Measurements from ENCODE around the gene U2AF1L4. TPM values are rescaled to one million over a fixed set of nuclear protein-coding genes. Genes with fewer than 3 reads are reported as not detected.

Gene U2AF1L4
- total and polyA plus RNA-seq, 2 donors (not counting 3 experiments of a cell fraction or from before 2014, with no cell fraction given): 5.6 to 13.5 TPM

GRCh38 chr19:35734889-35735288 is 10.3 kb downstream of the U2AF1L4 start:
- dilution Hi-C loops (cut with MboI; ENCODE audit: extremely low pct_ligation_motif_present, low sequenced_read_pairs): no loop called here
- H3K9ac ChIP-seq (replicated peaks; ENCODE audit: extremely low read depth, insufficient read depth, low read length): no peak overlapping the region
- no peaks in the 10 kb centered on the region for H3K79me2 ChIP-seq (ENCODE audit: control insufficient read depth, insufficient read depth, low read length)
- no peak overlapping the region for H3K4me2 ChIP-seq (ENCODE audit: insufficient read depth, low read length)
- no peaks in the 10 kb centered on the region for H3K9me3 ChIP-seq (replicated peaks; ENCODE audit: control insufficient read depth, insufficient read depth, low read length)
- intact Hi-C loops (cut with micrococcal nuclease): no loop called here
- no peak overlapping the region for H3K27ac ChIP-seq (ENCODE audit: insufficient read depth, low read depth, low read length)
- no peak overlapping the region for H3K4me3 ChIP-seq (replicated peaks in 1 of 3; ENCODE audit: insufficient read depth in 1 of 3, low read depth in 1 of 3, low read length in 3 of 3)
- BruUV-seq (replicated peaks): no TSS peak
- CTCF ChIA-PET: no interaction called here
- H3K4me1 ChIP-seq (ENCODE audit: control insufficient read depth, extremely low read depth, insufficient read depth, low read length): peaks cover 2% of the 10 kb centered on the region
- TF ChIP-seq POLR2AphosphoS5 (IDR thresholded peaks at IDR 0.05; ENCODE audit: insufficient read depth, low read depth, low read length): no peak
- no peaks in the 10 kb centered on the region for H3K27me3 ChIP-seq (ENCODE audit: control insufficient read depth in 2 of 2, insufficient read depth in 2 of 2, low read length in 2 of 2)
- DNase-seq (ENCODE audit: low read depth, low spot score): no peak
- no peak for FAIRE-seq
- no peaks in the 10 kb centered on the region for H4K20me1 ChIP-seq (replicated peaks; ENCODE audit: control insufficient read depth, extremely low read depth, insufficient read depth, low read length)
- H3K36me3 ChIP-seq (ENCODE audit: control insufficient read depth in 2 of 2, extremely low read depth in 1 of 2, insufficient read depth in 2 of 2, low read length in 2 of 2): peaks cover 13 to 63% of the 10 kb centered on the region in 2 experiments
- POLR2A ChIA-PET: no interaction called here
- no peak overlapping the region for H2AFZ ChIP-seq (ENCODE audit: low read depth, low read length)
- H3K9me1 ChIP-seq (replicated peaks; ENCODE audit: control insufficient read depth, extremely low read depth, insufficient read depth, low read length): no peaks in the 10 kb centered on the region

DNA sequence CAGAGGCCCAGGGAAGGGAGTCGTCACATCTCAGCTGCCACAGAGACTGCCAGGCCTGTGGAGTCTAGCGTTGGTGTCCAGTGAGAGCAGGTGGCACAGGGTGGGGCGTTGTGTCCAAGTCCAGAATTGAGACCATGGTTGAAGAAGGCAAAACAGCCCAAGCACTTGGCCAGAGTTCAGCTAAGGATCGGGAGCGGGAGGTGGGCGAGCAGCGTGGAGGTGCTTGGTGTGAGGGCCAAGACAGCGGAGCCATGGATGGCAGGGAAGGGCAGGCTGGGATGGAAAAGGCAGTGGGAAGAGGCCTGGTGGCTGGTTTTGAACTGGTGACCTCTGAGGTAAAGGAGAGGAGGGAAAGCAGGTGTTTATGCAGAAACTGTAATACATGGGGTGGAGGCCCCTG is 10.9 kb downstream of the U2AF1L4 start:
- ChIA-PET POLR2A (no interaction called here), CTCF (no interaction called here)
- H2AFZ ChIP-seq (ENCODE audit: low read depth, low read length): no peak overlapping the region
- H4K20me1 ChIP-seq (replicated peaks; ENCODE audit: control insufficient read depth, extremely low read depth, insufficient read depth, low read length): no peaks in the 10 kb centered on the region
- no peaks in the 10 kb centered on the region for H3K9me1 ChIP-seq (replicated peaks; ENCODE audit: control insufficient read depth, extremely low read depth, insufficient read depth, low read length)
- H3K79me2 ChIP-seq (ENCODE audit: control insufficient read depth, insufficient read depth, low read length): no peaks in the 10 kb centered on the region
- no TSS peak for BruUV-seq (replicated peaks)
- no peak overlapping the region for H3K9ac ChIP-seq (replicated peaks; ENCODE audit: extremely low read depth, insufficient read depth, low read length)
- no peaks in the 10 kb centered on the region for H3K27me3 ChIP-seq (ENCODE audit: control insufficient read depth in 2 of 2, insufficient read depth in 2 of 2, low read length in 2 of 2)
- dilution Hi-C loops (cut with MboI; ENCODE audit: extremely low pct_ligation_motif_present, low sequenced_read_pairs): no loop called here
- no peak overlapping the region for H3K27ac ChIP-seq (ENCODE audit: insufficient read depth, low read depth, low read length)
- H3K36me3 ChIP-seq (ENCODE audit: control insufficient read depth in 2 of 2, extremely low read depth in 1 of 2, insufficient read depth in 2 of 2, low read length in 2 of 2): peaks cover 13 to 68% of the 10 kb centered on the region in 2 experiments
- TF ChIP-seq FOS (IDR thresholded peaks at IDR 0.05; ENCODE audit: borderline replicate concordance, insufficient read depth, low read length) (no peak), EZH2 (IDR thresholded peaks at IDR 0.05; ENCODE audit: borderline replicate concordance, low read depth, low read length, severe bottlenecking) (no peak), POLR2A (IDR thresholded peaks at IDR 0.05; ENCODE audit: low read depth, low read length) (no peak), POLR2AphosphoS5 (IDR thresholded peaks at IDR 0.05; ENCODE audit: insufficient read depth, low read depth, low read length) (no peak), MYC (IDR thresholded peaks at IDR 0.05; ENCODE audit: low read depth, low read length) (no peak), GATA2 (IDR thresholded peaks at IDR 0.05; ENCODE audit: insufficient read depth, insufficient read length, low read depth, low read length) (no peak), MAX (IDR thresholded peaks at IDR 0.05; ENCODE audit: insufficient read depth, insufficient read length) (no peak)
- TF ChIP-seq, protein P1, sequence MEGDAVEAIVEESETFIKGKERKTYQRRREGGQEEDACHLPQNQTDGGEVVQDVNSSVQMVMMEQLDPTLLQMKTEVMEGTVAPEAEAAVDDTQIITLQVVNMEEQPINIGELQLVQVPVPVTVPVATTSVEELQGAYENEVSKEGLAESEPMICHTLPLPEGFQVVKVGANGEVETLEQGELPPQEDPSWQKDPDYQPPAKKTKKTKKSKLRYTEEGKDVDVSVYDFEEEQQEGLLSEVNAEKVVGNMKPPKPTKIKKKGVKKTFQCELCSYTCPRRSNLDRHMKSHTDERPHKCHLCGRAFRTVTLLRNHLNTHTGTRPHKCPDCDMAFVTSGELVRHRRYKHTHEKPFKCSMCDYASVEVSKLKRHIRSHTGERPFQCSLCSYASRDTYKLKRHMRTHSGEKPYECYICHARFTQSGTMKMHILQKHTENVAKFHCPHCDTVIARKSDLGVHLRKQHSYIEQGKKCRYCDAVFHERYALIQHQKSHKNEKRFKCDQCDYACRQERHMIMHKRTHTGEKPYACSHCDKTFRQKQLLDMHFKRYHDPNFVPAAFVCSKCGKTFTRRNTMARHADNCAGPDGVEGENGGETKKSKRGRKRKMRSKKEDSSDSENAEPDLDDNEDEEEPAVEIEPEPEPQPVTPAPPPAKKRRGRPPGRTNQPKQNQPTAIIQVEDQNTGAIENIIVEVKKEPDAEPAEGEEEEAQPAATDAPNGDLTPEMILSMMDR (IDR thresholded peaks at IDR 0.05; ENCODE audit: extremely low read depth in 1 of 2, insufficient read depth in 1 of 2, low read depth in 1 of 2, low read length in 2 of 2): no peak
- no peak overlapping the region for H3K4me3 ChIP-seq (replicated peaks in 1 of 3; ENCODE audit: insufficient read depth in 1 of 3, low read depth in 1 of 3, low read length in 3 of 3)
- H3K9me3 ChIP-seq (replicated peaks; ENCODE audit: control insufficient read depth, insufficient read depth, low read length): no peaks in the 10 kb centered on the region
- H3K4me1 ChIP-seq (ENCODE audit: control insufficient read depth, extremely low read depth, insufficient read depth, low read length): no peaks in the 10 kb centered on the region
- no peak overlapping the region for H3K4me2 ChIP-seq (ENCODE audit: insufficient read depth, low read length)
- intact Hi-C loops (cut with micrococcal nuclease): no loop called here
- DNase-seq (ENCODE audit: low read depth, low spot score): no peak
- FAIRE-seq: no peak
